D721Med (cell line): ENCODE measurements around the gene MS4A13.

Experiments
- DNase-seq: peaks from one replicate; pipeline ENCODE4 v3.0.0; 2011; ENCODE audit warnings: low spot score; ENCODE audit not compliant: insufficient read length
- FAIRE-seq: peaks from 2 replicates; lab custom pipeline; 2011; peaks lifted over from hg19 to GRCh38; lab: Jason Lieb, UNC
- TF ChIP-seq, protein P1 (sequence below): IDR thresholded peaks from 2 replicates; pipeline ENCODE4 v1.5.1; 2012; ENCODE audit warnings: mild to moderate bottlenecking, control low read depth; ENCODE audit not compliant: insufficient read depth; ENCODE audit errors: missing control alignments

Gene MS4A13, protein sequence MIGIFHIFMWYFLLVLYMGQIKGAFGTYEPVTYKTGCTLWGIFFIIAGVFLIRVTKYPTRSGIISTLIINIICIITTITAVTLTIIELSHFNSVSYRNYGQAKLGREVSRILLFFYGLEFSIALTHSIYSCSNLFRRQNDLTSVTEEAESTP

DNA sequence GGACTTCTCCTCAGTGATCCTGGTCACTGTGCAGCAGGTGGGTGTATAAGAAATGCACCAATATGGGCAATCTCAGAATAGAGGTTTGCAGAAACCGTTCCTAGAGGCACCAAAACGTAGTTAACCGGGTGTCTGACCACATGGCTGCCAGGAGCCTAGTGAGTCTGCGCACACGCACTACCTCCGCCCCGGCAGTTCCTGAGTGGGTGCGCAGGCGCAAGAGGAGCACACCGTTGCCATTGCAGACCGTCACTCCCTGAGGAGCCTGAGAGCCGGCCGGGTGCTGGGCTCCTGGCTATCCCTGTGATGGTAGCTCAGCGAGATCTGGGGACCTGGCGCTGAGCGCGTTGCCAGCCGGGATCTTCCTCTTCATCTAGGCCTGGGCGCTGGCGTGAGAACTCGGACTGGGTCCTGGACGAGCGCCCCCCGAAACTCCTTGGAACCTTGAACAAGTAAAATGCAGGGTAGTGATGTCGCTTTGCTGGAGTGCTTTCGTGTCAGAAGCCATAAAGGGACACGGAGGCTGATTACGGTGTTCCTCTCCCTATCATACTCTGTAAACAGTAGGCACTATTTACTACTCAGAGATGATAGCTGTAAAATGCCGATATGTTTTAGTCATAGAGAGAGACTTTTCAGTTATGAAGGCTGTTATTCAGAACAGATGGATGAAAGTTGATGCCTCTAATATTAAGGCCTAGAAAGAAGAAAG lies at the start of gene MS4A13:
Gene MS4A13 (plus strand): TSS at position 249 of the 712 bp plus-strand sequence. CDS start 2,692 bp downstream, outside the sequence.
- TF ChIP-seq, protein P1, sequence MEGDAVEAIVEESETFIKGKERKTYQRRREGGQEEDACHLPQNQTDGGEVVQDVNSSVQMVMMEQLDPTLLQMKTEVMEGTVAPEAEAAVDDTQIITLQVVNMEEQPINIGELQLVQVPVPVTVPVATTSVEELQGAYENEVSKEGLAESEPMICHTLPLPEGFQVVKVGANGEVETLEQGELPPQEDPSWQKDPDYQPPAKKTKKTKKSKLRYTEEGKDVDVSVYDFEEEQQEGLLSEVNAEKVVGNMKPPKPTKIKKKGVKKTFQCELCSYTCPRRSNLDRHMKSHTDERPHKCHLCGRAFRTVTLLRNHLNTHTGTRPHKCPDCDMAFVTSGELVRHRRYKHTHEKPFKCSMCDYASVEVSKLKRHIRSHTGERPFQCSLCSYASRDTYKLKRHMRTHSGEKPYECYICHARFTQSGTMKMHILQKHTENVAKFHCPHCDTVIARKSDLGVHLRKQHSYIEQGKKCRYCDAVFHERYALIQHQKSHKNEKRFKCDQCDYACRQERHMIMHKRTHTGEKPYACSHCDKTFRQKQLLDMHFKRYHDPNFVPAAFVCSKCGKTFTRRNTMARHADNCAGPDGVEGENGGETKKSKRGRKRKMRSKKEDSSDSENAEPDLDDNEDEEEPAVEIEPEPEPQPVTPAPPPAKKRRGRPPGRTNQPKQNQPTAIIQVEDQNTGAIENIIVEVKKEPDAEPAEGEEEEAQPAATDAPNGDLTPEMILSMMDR, result no peak
- no peak for DNase-seq
- FAIRE-seq, result no peak

DNA sequence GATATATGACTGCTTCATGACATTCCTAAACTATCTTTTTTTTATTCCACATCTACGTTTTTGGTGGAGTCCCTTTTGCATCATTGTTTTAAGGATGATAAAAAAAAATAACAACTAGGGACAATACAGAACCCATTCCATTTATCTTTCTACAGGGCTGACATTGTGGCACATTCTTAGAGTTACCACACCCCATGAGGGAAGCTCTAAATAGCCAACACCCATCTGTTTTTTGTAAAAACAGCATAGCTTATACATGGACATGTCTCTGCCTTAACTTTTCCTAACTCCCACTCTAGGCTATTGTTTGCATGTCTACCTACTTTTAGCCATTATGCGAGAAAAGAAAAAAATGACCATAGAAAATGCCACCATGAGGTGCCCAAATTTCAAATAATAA lies 46.4 kb upstream of the MS4A13 start:
- TF ChIP-seq, protein P1, result no peak
- DNase-seq, result no peak
- no peak for FAIRE-seq

DNA sequence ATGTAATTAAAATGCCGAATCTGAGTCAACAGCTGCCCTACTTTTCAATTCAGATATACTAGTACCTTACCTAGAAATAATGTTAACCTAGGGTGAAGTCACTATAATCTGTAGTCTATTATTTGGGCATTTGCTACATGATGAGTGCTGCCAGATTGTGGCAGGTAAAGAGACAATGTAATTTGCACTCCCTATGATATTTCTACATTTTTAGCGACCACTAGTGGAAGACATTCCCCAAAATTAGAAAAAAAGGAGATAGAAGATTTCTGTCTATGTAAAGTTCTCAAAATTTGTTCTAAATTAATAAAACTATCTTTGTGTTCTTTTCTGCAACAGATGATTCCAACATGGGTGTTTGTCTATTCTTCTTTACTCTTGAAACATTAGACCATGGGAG lies 45.5 kb upstream of the MS4A13 start:
- FAIRE-seq (no peak), DNase-seq (no peak)
- TF ChIP-seq, protein P1, result no peak

DNA sequence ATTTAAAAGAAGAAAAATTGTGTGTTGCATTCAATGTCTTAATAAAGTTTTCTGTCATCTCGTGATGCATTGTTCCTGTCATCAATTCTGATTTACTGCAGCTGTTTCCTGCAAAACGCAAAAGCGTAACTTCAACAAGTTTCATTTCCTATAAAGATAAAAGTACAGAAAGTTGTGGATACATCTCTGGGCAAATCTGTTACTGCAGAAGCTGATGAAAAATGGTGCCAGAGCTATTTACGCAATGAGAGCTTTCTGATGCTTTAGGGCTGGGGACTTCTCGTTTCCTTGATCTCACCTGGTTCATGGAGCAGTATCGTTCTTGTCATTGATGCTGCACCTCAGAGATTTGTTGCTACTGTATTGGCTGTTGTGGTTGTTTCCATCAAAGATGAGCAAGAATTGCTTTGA lies 38.2 kb upstream of the MS4A13 start:
- TF ChIP-seq, protein P1, result no peak
- no peak for FAIRE-seq
- DNase-seq, result no peak

DNA sequence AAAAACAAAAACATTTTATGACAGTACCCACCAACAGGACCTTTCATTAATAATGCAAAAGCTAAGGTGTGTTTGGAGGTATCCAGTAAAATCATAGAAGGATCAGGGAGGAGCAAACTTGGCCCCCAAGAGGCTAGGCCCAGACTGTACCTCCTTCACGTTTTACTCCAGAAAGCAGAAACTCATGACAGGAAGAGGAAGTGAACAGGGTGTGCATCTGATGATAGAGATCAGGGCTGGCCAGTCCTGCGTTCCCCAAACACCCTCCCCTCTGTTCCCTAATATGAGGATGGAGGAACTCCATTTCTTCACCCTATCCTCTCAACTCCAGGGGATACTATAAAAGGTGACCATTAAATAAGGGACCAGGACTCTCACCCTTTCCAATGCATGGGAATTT lies 32.8 kb upstream of the MS4A13 start:
- TF ChIP-seq, protein P1, result no peak
- DNase-seq (no peak), FAIRE-seq (no peak)

DNA sequence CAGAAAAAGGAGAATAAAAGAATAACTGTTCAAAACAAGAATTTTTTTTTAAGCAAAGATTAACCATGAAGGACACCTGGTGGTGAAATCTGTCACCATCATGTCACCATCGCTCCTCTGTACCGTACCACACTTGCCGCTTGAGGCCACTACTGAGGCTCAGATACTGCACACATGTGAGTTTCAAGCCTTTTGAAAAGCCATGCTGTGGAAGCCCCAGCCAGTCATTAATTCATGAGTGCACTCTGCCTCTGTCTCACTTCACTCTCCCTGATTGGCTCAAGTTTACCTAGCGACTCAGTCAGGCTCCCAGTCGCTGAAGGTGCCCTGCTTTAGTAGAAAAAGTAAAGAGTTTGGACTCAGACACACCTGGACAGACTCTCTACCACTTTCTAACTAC lies 29.2 kb upstream of the MS4A13 start:
- TF ChIP-seq, protein P1, result peak; percentile 25
- FAIRE-seq (no peak), DNase-seq (no peak)

DNA sequence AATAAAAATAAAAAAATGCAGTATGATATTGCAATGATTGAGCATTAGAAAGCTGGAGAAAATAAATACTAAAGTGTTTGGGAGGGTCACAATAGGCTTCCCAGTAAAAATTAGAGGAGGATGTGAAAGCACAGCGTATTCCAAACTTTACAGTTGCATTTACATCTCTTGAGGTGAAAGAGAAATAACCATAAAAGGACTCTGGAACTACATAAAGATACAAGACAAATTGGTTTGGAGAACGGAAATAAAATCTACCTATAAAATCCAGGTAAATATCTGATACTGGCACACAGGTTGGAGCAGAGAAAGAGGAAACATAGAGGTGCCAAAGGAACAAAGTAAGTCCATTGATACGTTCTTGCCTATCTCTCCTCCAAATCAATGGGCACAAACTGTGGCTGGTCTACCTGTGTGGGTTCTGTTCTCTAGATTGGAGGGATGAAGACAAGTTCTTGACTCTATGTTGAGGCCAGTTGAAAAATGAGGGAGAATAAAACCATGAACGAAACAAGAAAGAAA lies 22.6 kb upstream of the MS4A13 start, which contains the start of gene MS4A12:
Gene MS4A12 (plus strand): TSS at position 291 of the 522 bp plus-strand sequence. CDS start 4,541 bp downstream, outside the sequence.
- no peak for FAIRE-seq
- no peak for DNase-seq
- TF ChIP-seq, protein P1, result no peak
